A549 (cell line): ENCODE results near the gene CEBPA.

Experiments used
- BHLHE40 ChIP-seq: IDR thresholded peaks from 2 replicates; pipeline ENCODE4 v1.6.1; 2012; ENCODE audit warnings: low read depth, low read length, inconsistent platforms
- EP300 ChIP-seq, 2 experiments: fragments of >200 bp; sonication (Bioruptor Twin); formaldehyde crosslinking; IDR thresholded peaks; 2 replicates in 1 of 2; 3 replicates in 1 of 2; pipeline ENCODE4 v1.6.1; 2016 to 2017
- JUN ChIP-seq, 2 experiments: fragments of >200 bp; sonication (Bioruptor Twin); formaldehyde crosslinking; IDR thresholded peaks; 2 replicates in 1 of 2; 3 replicates in 1 of 2; pipeline ENCODE4 v1.6.1; 2016 to 2017
- JUNB ChIP-seq: fragments of >200 bp; sonication (Bioruptor Twin); formaldehyde crosslinking; IDR thresholded peaks from 2 replicates; pipeline ENCODE4 v1.6.1; 2016
- KDM5A ChIP-seq: fragments of 200-600 bp; sonication (generic); IDR thresholded peaks from 2 replicates; pipeline ENCODE4 v1.6.1; 2016; ENCODE audit warnings: antibody characterized with exemption, mild to moderate bottlenecking
- MYC ChIP-seq: IDR thresholded peaks from 2 replicates; pipeline ENCODE4 v1.6.1; 2012; ENCODE audit warnings: mild to moderate bottlenecking, inconsistent platforms, low read length, improper control_type of control experiment, borderline replicate concordance
- POLR2AphosphoS2 ChIP-seq: conservative IDR thresholded peaks from 2 replicates; pipeline ENCODE4 v1.6.1; 2012; ENCODE audit warnings: low read length, improper control_type of control experiment, inconsistent platforms
- RNF2 ChIP-seq: fragments of 200-600 bp; sonication (generic); IDR thresholded peaks from 2 replicates; pipeline ENCODE4 v1.6.1; 2016; ENCODE audit warnings: low read depth, mild to moderate bottlenecking, antibody characterized with exemption, moderate library complexity, borderline replicate concordance
- TF ChIP-seq, protein P1 (sequence below): fragments of >200 bp; sonication (Bioruptor Twin); formaldehyde crosslinking; IDR thresholded peaks from 3 replicates; pipeline ENCODE4 v1.6.1; 2016
- TF ChIP-seq, protein P2 (sequence below): fragments of >200 bp; sonication (Bioruptor Twin); formaldehyde crosslinking; IDR thresholded peaks from 3 replicates; pipeline ENCODE4 v1.5.1; 2016
- TF ChIP-seq, protein P3 (sequence below): IDR thresholded peaks from 2 replicates; pipeline ENCODE4 v1.6.1; 2012; ENCODE audit warnings: low read depth, borderline replicate concordance
- TF ChIP-seq, protein P4 (sequence below): fragments of 250-450 bp; sonication (Bioruptor Pico); IDR thresholded peaks from 2 replicates; pipeline ENCODE4 v1.5.0; 2021; ENCODE audit warnings: mild to moderate bottlenecking, moderate library complexity, borderline replicate concordance
- TF ChIP-seq, protein P5 (sequence below): IDR thresholded peaks from 2 replicates; pipeline ENCODE4 v1.6.1; 2012

DNA sequence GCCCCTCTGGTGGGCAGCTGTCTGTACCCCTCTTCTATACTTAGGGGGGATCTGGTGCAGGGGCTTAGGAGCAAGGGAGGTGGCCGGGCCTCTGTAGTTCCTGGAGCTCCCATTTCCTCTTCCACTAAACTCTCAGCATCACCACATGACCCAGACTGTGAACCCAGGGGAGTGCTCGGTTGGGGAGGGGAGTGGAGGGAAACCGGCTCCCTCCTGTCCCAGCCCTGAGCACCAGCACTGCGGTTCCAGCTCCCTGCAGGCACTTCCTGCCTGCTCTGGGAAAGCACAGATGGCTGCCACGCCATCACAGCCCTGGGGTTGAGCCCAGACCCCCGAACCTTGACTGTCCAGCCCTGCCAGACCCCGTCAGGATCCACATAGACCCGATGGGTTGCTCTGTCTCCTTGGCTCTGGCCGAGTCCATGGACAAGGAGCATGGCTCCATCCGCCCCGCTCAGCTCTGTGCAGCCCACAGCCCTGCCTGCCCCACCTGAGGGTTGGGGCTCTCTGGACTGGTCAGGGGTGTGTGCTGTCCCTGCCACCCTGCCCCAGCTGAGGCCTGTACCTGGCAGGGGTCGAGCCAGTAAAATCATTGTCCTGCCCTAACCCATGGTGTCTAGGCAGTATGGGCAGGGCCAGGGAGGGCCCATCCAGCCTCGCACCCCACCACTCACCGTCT lies 40.7 kb downstream of the CEBPA start:
- TF ChIP-seq, protein P1, sequence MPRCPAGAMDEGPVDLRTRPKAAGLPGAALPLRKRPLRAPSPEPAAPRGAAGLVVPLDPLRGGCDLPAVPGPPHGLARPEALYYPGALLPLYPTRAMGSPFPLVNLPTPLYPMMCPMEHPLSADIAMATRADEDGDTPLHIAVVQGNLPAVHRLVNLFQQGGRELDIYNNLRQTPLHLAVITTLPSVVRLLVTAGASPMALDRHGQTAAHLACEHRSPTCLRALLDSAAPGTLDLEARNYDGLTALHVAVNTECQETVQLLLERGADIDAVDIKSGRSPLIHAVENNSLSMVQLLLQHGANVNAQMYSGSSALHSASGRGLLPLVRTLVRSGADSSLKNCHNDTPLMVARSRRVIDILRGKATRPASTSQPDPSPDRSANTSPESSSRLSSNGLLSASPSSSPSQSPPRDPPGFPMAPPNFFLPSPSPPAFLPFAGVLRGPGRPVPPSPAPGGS, result no peak
- TF ChIP-seq, protein P2, sequence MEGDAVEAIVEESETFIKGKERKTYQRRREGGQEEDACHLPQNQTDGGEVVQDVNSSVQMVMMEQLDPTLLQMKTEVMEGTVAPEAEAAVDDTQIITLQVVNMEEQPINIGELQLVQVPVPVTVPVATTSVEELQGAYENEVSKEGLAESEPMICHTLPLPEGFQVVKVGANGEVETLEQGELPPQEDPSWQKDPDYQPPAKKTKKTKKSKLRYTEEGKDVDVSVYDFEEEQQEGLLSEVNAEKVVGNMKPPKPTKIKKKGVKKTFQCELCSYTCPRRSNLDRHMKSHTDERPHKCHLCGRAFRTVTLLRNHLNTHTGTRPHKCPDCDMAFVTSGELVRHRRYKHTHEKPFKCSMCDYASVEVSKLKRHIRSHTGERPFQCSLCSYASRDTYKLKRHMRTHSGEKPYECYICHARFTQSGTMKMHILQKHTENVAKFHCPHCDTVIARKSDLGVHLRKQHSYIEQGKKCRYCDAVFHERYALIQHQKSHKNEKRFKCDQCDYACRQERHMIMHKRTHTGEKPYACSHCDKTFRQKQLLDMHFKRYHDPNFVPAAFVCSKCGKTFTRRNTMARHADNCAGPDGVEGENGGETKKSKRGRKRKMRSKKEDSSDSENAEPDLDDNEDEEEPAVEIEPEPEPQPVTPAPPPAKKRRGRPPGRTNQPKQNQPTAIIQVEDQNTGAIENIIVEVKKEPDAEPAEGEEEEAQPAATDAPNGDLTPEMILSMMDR, result no peak
- no peak for TF ChIP-seq RNF2
- TF ChIP-seq, protein P3, sequence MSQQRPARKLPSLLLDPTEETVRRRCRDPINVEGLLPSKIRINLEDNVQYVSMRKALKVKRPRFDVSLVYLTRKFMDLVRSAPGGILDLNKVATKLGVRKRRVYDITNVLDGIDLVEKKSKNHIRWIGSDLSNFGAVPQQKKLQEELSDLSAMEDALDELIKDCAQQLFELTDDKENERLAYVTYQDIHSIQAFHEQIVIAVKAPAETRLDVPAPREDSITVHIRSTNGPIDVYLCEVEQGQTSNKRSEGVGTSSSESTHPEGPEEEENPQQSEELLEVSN, result no peak
- TF ChIP-seq, protein P4, sequence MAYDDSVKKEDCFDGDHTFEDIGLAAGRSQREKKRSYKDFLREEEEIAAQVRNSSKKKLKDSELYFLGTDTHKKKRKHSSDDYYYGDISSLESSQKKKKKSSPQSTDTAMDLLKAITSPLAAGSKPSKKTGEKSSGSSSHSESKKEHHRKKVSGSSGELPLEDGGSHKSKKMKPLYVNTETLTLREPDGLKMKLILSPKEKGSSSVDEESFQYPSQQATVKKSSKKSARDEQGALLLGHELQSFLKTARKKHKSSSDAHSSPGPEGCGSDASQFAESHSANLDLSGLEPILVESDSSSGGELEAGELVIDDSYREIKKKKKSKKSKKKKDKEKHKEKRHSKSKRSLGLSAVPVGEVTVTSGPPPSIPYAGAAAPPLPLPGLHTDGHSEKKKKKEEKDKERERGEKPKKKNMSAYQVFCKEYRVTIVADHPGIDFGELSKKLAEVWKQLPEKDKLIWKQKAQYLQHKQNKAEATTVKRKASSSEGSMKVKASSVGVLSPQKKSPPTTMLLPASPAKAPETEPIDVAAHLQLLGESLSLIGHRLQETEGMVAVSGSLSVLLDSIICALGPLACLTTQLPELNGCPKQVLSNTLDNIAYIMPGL (CRISPR knock-in tag), result no peak
- TF ChIP-seq, protein P5, sequence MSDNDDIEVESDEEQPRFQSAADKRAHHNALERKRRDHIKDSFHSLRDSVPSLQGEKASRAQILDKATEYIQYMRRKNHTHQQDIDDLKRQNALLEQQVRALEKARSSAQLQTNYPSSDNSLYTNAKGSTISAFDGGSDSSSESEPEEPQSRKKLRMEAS, result no peak
- no peak for TF ChIP-seq MYC
- no peak for TF ChIP-seq JUN (IDR thresholded peaks at IDR 0.05)
- TF ChIP-seq JUNB, result no peak
- TF ChIP-seq BHLHE40, result no peak
- no peak for TF ChIP-seq KDM5A
- no peak for TF ChIP-seq EP300 (IDR thresholded peaks at IDR 0.05)
- no peak for TF ChIP-seq POLR2AphosphoS2
